Measurements from ENCODE around the gene USP34. TPM values are rescaled to one million over a fixed set of nuclear protein-coding genes. Genes with fewer than 3 reads are reported as not detected.

USP34 gene
- total and polyA plus RNA-seq, 2 experiments from 2014 or later = 36.8 to 125 TPM

DNA sequence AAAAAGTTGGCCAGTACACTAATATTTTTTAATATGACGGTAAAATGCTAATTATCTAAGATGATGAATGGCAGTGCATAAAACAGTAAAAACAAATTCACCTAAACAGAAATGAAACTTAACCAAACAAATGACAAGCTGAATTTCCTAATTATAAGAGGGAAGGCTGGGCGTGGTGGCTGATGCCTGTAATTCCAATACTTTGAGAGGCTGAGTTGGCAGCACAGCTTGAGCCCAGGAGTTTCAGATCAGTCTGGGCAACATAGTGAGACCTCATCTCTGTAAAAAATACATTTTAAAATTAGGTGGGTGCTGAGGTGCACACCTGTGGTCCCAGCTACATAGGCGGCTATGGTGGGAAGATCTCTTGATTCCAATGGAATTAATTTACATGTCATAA is 120.1 kb downstream of the USP34 start:
- H3K9me3 ChIP-seq (ENCODE audit: low read depth) = peaks cover 7% of the 10 kb centered on the region
- H3K4me2 ChIP-seq = no peak overlapping the region
- H3K27me3 ChIP-seq = no peaks in the 10 kb centered on the region
- TF ChIP-seq, protein P1, sequence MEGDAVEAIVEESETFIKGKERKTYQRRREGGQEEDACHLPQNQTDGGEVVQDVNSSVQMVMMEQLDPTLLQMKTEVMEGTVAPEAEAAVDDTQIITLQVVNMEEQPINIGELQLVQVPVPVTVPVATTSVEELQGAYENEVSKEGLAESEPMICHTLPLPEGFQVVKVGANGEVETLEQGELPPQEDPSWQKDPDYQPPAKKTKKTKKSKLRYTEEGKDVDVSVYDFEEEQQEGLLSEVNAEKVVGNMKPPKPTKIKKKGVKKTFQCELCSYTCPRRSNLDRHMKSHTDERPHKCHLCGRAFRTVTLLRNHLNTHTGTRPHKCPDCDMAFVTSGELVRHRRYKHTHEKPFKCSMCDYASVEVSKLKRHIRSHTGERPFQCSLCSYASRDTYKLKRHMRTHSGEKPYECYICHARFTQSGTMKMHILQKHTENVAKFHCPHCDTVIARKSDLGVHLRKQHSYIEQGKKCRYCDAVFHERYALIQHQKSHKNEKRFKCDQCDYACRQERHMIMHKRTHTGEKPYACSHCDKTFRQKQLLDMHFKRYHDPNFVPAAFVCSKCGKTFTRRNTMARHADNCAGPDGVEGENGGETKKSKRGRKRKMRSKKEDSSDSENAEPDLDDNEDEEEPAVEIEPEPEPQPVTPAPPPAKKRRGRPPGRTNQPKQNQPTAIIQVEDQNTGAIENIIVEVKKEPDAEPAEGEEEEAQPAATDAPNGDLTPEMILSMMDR (IDR thresholded peaks at IDR 0.05; ENCODE audit: poor library complexity) = no peak
- no peak for TF ChIP-seq EZH2phosphoT487 (IDR thresholded peaks at IDR 0.05; ENCODE audit: low read depth, severe bottlenecking, unreplicated experiment)
- H2AFZ ChIP-seq = no peak overlapping the region
- peaks cover 43% of the 10 kb centered on the region for H3K79me2 ChIP-seq
- peaks cover 6% of the 10 kb centered on the region for H3K36me3 ChIP-seq (replicated peaks; ENCODE audit: insufficient read depth, low read depth)
- no peak overlapping the region for H3K27ac ChIP-seq
- no peak overlapping the region for H3K4me3 ChIP-seq
- H3K4me1 ChIP-seq (ENCODE audit: insufficient read depth) = no peaks in the 10 kb centered on the region
- H3K9me2 ChIP-seq (replicated peaks; ENCODE audit: insufficient read depth) = no peaks in the 10 kb centered on the region
- no peaks in the 10 kb centered on the region for H4K20me1 ChIP-seq (ENCODE audit: insufficient read depth, poor library complexity, severe bottlenecking)
- DNase-seq (ENCODE audit: low spot score) = no peak
- WGBS (ENCODE audit: low lambda C conversion rate, missing lambda C conversion rate) = 67% methylated on average over 3 of the region's 3 CpGs

GRCh38 chr2:61343141-61343540 is 127.7 kb downstream of the USP34 start:
- H3K9me2 ChIP-seq (replicated peaks; ENCODE audit: insufficient read depth) = no peaks in the 10 kb centered on the region
- H3K4me1 ChIP-seq (ENCODE audit: insufficient read depth) = no peaks in the 10 kb centered on the region
- H3K36me3 ChIP-seq (replicated peaks; ENCODE audit: insufficient read depth, low read depth) = no peaks in the 10 kb centered on the region
- peaks cover 3% of the 10 kb centered on the region for H4K20me1 ChIP-seq (ENCODE audit: insufficient read depth, poor library complexity, severe bottlenecking)
- no peak overlapping the region for H3K4me2 ChIP-seq
- H3K9me3 ChIP-seq (ENCODE audit: low read depth) = no peaks in the 10 kb centered on the region
- H2AFZ ChIP-seq = no peak overlapping the region
- H3K79me2 ChIP-seq = peaks cover 6% of the 10 kb centered on the region
- H3K4me3 ChIP-seq = no peak overlapping the region
- no peak for TF ChIP-seq EZH2phosphoT487 (IDR thresholded peaks at IDR 0.05; ENCODE audit: low read depth, severe bottlenecking, unreplicated experiment)
- TF ChIP-seq EZH2 (IDR thresholded peaks at IDR 0.05; ENCODE audit: borderline replicate concordance) = no peak
- TF ChIP-seq, protein P1 (IDR thresholded peaks at IDR 0.05; ENCODE audit: poor library complexity) = no peak
- no peaks in the 10 kb centered on the region for H3K27me3 ChIP-seq
- no peak overlapping the region for H3K27ac ChIP-seq
- DNase-seq (ENCODE audit: low spot score) = no peak
- WGBS (ENCODE audit: low lambda C conversion rate, missing lambda C conversion rate) = 96% methylated on average over 1 of the region's 1 CpG

GRCh38 chr2:61340242-61340641 is 130.6 kb downstream of the USP34 start:
- no peak overlapping the region for H3K27ac ChIP-seq

More at GRCh38 chr2:61340242-61340641, 130.6 kb downstream of the USP34 start:
- Histone ChIP-seq H2AFZ (no peak overlapping the region), H3K4me2 (no peak overlapping the region), H3K4me3 (no peak overlapping the region), H3K27me3 (no peaks in the 10 kb centered on the region), H4K20me1 (ENCODE audit: insufficient read depth, poor library complexity, severe bottlenecking) (peaks cover 3% of the 10 kb centered on the region), H3K36me3 (replicated peaks; ENCODE audit: insufficient read depth, low read depth) (no peaks in the 10 kb centered on the region), H3K4me1 (ENCODE audit: insufficient read depth) (no peaks in the 10 kb centered on the region), H3K9me2 (replicated peaks; ENCODE audit: insufficient read depth) (no peaks in the 10 kb centered on the region), H3K79me2 (no peaks in the 10 kb centered on the region), H3K9me3 (ENCODE audit: low read depth) (no peaks in the 10 kb centered on the region)
- no peak for DNase-seq (ENCODE audit: low spot score)
- no peak for TF ChIP-seq EZH2phosphoT487 (IDR thresholded peaks at IDR 0.05; ENCODE audit: low read depth, severe bottlenecking, unreplicated experiment)
- no peak for TF ChIP-seq EZH2 (IDR thresholded peaks at IDR 0.05; ENCODE audit: borderline replicate concordance)
- TF ChIP-seq, protein P1 (IDR thresholded peaks at IDR 0.05; ENCODE audit: poor library complexity) = no peak
- WGBS (ENCODE audit: low lambda C conversion rate, missing lambda C conversion rate) = 84% methylated on average over 2 of the region's 2 CpGs

Measured in hepatocyte (in vitro differentiated cells).